ENCODE measurements around the gene GRAMD1A. TPM values are rescaled to one million over a fixed set of nuclear protein-coding genes. Genes with fewer than 3 reads are reported as not detected.

Gene GRAMD1A
- total and polyA plus RNA-seq, 9 of the 15 experiments (the other 6 are each of a cell fraction or from before 2014, with no cell fraction given), result 1.4 to 63.8 (median 38.5) TPM

DNA sequence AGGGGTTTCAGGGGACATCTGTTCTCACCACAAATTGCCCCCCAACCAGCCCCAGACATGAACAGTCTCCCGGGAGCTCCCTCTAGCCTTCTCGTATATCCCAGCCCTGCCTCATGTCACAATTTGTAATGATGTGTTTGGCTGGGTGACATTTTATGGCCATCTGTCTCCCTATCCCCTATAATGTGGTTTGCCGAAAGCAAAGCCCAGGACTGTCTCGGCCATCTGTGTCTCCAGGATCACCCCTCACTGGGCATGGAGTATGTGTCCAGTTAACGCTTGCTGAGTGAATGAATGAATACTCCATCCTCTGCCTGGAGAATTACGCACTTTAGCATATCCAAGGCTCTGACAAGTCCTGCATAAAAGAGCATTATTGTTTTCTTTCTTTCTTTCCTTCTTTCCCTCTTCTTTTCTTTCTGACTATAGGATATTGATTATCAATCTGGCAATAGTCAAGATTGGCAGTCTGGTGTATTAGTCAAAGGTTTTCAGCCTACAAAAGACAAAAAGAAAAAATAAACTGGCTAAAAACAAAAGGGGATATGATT, 56.5 kb downstream of the GRAMD1A start (continued):
- TF ChIP-seq RBFOX2 (IDR thresholded peaks at IDR 0.05; ENCODE audit: low read depth, low read length) (no peak), MYNN (IDR thresholded peaks at IDR 0.05) (no peak), MYNN (CRISPR knock-in tag; IDR thresholded peaks at IDR 0.05) (no peak)

DNA sequence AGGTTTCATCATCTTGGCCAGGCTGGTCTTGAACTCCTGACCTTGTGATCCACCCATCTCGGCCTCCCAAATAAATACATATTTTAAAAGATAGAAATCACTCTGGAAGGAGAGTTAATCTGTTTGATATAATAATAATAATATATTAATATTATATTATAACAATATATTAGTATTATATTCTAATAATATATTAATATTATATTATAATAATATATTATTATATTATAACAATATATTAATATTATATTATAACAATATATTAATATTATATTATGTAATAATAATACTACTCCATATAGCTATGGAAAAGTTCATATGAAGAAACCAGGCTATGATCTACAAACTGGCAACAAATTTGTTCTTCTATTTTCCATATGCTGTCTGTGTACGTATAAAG, 58.2 kb downstream of the GRAMD1A start:
- Histone ChIP-seq H3K4me3 (no peak overlapping the region), H3K4me2 (ENCODE audit: insufficient read depth, low read length) (no peak overlapping the region), H2AFZ (ENCODE audit: low read depth, low read length) (no peak overlapping the region), H3K36me3 (ENCODE audit: control insufficient read depth, insufficient read depth, low read length) (no peaks in the 10 kb centered on the region), H3K4me1 (replicated peaks in 1 of 2; ENCODE audit: control insufficient read depth in 2 of 2, insufficient read depth in 2 of 2, low read length in 2 of 2) (peaks cover 0 to 14% of the 10 kb centered on the region in 2 experiments; a peak in 2 of 5 replicates), H3K9me3 (replicated peaks; ENCODE audit: control insufficient read depth, insufficient read depth, low read depth, low read length) (no peaks in the 10 kb centered on the region), H3K27me3 (ENCODE audit: control insufficient read depth in 2 of 2, insufficient read depth in 2 of 2, low read length in 2 of 2) (peaks cover 2 to 20% of the 10 kb centered on the region in 2 experiments; a peak in 2 of 5 replicates), H3K79me2 (ENCODE audit: control insufficient read depth, insufficient read depth, low read length) (no peaks in the 10 kb centered on the region), H3K9ac (ENCODE audit: insufficient read depth in 1 of 2, low read depth in 2 of 2, low read length in 2 of 2) (no peak overlapping the region), H4K20me1 (replicated peaks; ENCODE audit: control insufficient read depth, insufficient read depth, low read length) (no peaks in the 10 kb centered on the region), H3K9me1 (ENCODE audit: control insufficient read depth, insufficient read depth, low read length) (no peaks in the 10 kb centered on the region), H3K27ac (ENCODE audit: extremely low read depth, low read depth, low read length) (no peak overlapping the region)
- WGBS (ENCODE audit: insufficient coverage, low coverage, missing lambda C conversion rate), result 7% methylated on average over 2 of the region's 2 CpGs
- in situ Hi-C loops (cut with MboI), result no loop called here
- ATAC-seq (no peak), FAIRE-seq (no peak), DNase-seq (ENCODE audit: extremely low read depth in 1 of 4, low spot score in 3 of 4) (no peak)
- intact Hi-C loops (cut with micrococcal nuclease), result no loop called here
- POLR2A ChIA-PET, result interaction anchor here (1.0 to 1.2 kb wide), 3 partner anchors 8 to 186 kb away, joined by 3 to 5 read pairs (median 3); no protein-coding TSS in a partner anchor
- no TSS peak for BruUV-seq (replicated peaks)
- CTCF ChIA-PET (ENCODE audit: low intra/inter-chr PET ratio), result no interaction called here
- TF ChIP-seq SRSF7 (optimal IDR thresholded peaks at IDR 0.05; ENCODE audit: low read depth, low read length), result no peak
- TF ChIP-seq CBX8 (IDR thresholded peaks at IDR 0.05; ENCODE audit: borderline replicate concordance, extremely low read depth, low read depth, low read length, poor library complexity, severe bottlenecking), result no peak
- no peak for TF ChIP-seq CSDE1 (IDR thresholded peaks at IDR 0.05)
- no peak for TF ChIP-seq BHLHE40 (IDR thresholded peaks at IDR 0.05; ENCODE audit: low read length)
- TF ChIP-seq ZNF354B (CRISPR knock-in tag; IDR thresholded peaks at IDR 0.05), result no peak
- TF ChIP-seq ZNF79 (CRISPR knock-in tag; IDR thresholded peaks at IDR 0.05; ENCODE audit: low read depth), result no peak
- TF ChIP-seq CC2D1A (IDR thresholded peaks at IDR 0.05), result no peak
- TF ChIP-seq ZNF140 (CRISPR knock-in tag; IDR thresholded peaks at IDR 0.05), result no peak
- TF ChIP-seq KLF6 (CRISPR knock-in tag; IDR thresholded peaks at IDR 0.05; ENCODE audit: borderline replicate concordance), result no peak
- no peak for TF ChIP-seq ZNF23 (CRISPR knock-in tag; IDR thresholded peaks at IDR 0.05)
- no peak for TF ChIP-seq SRSF3 (IDR thresholded peaks at IDR 0.05; ENCODE audit: insufficient read depth, low read length)
- no peak for TF ChIP-seq ZNF668 (CRISPR knock-in tag; IDR thresholded peaks at IDR 0.05)
- TF ChIP-seq, protein P1, sequence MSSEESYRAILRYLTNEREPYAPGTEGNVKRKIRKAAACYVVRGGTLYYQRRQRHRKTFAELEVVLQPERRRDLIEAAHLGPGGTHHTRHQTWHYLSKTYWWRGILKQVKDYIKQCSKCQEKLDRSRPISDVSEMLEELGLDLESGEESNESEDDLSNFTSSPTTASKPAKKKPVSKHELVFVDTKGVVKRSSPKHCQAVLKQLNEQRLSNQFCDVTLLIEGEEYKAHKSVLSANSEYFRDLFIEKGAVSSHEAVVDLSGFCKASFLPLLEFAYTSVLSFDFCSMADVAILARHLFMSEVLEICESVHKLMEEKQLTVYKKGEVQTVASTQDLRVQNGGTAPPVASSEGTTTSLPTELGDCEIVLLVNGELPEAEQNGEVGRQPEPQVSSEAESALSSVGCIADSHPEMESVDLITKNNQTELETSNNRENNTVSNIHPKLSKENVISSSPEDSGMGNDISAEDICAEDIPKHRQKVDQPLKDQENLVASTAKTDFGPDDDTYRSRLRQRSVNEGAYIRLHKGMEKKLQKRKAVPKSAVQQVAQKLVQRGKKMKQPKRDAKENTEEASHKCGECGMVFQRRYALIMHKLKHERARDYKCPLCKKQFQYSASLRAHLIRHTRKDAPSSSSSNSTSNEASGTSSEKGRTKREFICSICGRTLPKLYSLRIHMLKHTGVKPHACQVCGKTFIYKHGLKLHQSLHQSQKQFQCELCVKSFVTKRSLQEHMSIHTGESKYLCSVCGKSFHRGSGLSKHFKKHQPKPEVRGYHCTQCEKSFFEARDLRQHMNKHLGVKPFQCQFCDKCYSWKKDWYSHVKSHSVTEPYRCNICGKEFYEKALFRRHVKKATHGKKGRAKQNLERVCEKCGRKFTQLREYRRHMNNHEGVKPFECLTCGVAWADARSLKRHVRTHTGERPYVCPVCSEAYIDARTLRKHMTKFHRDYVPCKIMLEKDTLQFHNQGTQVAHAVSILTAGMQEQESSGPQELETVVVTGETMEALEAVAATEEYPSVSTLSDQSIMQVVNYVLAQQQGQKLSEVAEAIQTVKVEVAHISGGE (CRISPR knock-in tag; IDR thresholded peaks at IDR 0.05), result no peak
- TF ChIP-seq EZH2 (IDR thresholded peaks at IDR 0.05; ENCODE audit: borderline replicate concordance, low read depth, low read length), result no peak
